GM23338 (cell line): Measurements from ENCODE around the gene SMARCA2.

Experiments
- CREB1 ChIP-seq: fragments of 250-450 bp; sonication (Bioruptor Pico); IDR thresholded peaks from 2 replicates; pipeline ENCODE4 v1.5.0; 2020; ENCODE audit warnings: low read depth, mild to moderate bottlenecking, moderate library complexity
- CTCF ChIP-seq, 2 experiments: fragments of 200-600 bp in 1 of 2; sonication (generic) in 1 of 2; conservative IDR thresholded peaks; 2 replicates each; pipeline versions ENCODE4 v1.5.1 to v1.6.1; 2016 to 2017; ENCODE audit warnings: antibody characterized with exemption in 2 of 2, low read depth in 2 of 2, mild to moderate bottlenecking in 2 of 2, moderate library complexity in 1 of 2
- EZH2 ChIP-seq: fragments of 200-600 bp; sonication (generic); IDR thresholded peaks from one replicate; pipeline ENCODE4 v1.8.0; 2017; ENCODE audit warnings: antibody characterized with exemption, mild to moderate bottlenecking, low read depth; ENCODE audit not compliant: unreplicated experiment
- EZH2phosphoT487 ChIP-seq: fragments of 200-600 bp; sonication (generic); IDR thresholded peaks from one replicate; pipeline ENCODE4 v1.8.1; 2018; ENCODE audit warnings: antibody characterized with exemption; ENCODE audit not compliant: unreplicated experiment
- POLR2AphosphoS5 ChIP-seq: IDR thresholded peaks from 2 replicates; pipeline ENCODE4 v1.6.1; 2016; ENCODE audit warnings: antibody characterized with exemption, low read depth

- TF ChIP-seq CTCF (conservative IDR thresholded peaks at IDR 0.05; ENCODE audit: low read depth in 2 of 2) = no peak
- no peak for TF ChIP-seq EZH2phosphoT487
- no peak for TF ChIP-seq POLR2AphosphoS5
- no peak for TF ChIP-seq EZH2
- TF ChIP-seq CREB1 (CRISPR knock-in tag) = no peak
Measured at GRCh38 chr9:2150338-2150737, 135.2 kb downstream of the SMARCA2 start.
